Measurements from ENCODE around the gene KCNMA1. TPM values are rescaled to one million over a fixed set of nuclear protein-coding genes. Genes with fewer than 3 reads are reported as not detected.

The KCNMA1 gene
- total and polyA plus RNA-seq, 2 donors (not counting 1 experiment from before 2014, with no cell fraction given) = 0.82 to 3.1 TPM

GRCh38 chr10:77361426-77361825 lies 276.2 kb downstream of the KCNMA1 start:
- H3K9me3 Mint-ChIP-seq (ENCODE audit: insufficient read depth) = no peaks in the 10 kb centered on the region
- intact Hi-C loops (cut with micrococcal nuclease) = no loop called here

GRCh38 chr10:77360835-77361234 lies 276.8 kb downstream of the KCNMA1 start:
- no peaks in the 10 kb centered on the region for H3K4me1 Mint-ChIP-seq
- no peaks in the 10 kb centered on the region for H3K9me3 Mint-ChIP-seq (ENCODE audit: insufficient read depth)
- intact Hi-C loops (cut with micrococcal nuclease) = no loop called here

More at GRCh38 chr10:77361426-77361825, 276.2 kb downstream of the KCNMA1 start:
- DNase-seq = no peak
- POLR2A ChIA-PET = no interaction called here
- Mint-ChIP-seq H3K4me1 (no peaks in the 10 kb centered on the region), H3K4me3 (no peak overlapping the region), H3K27me3 (peaks cover 7% of the 10 kb centered on the region), H3K27ac (no peak overlapping the region)
- no peak overlapping the region for H3K27ac ChIP-seq (ENCODE audit: low read length in 2 of 2)
- H3K27me3 ChIP-seq (replicated peaks in 1 of 4; ENCODE audit: control extremely low read depth in 1 of 4, control insufficient read depth in 3 of 4, insufficient read depth in 4 of 4, low read length in 3 of 4) = peaks cover 0 to 3% (median 0%) of the 10 kb centered on the region in 4 experiments
- no peak overlapping the region for H3K4me3 ChIP-seq (ENCODE audit: control extremely low read depth in 1 of 5, extremely low read depth in 1 of 5, insufficient read depth in 1 of 5, low read depth in 2 of 5, low read length in 4 of 5)
- no peaks in the 10 kb centered on the region for H3K4me1 ChIP-seq (ENCODE audit: control insufficient read depth in 2 of 2, insufficient read depth in 2 of 2, low read length in 2 of 2)
- WGBS (ENCODE audit: insufficient coverage) = 98% methylated on average over 9 of the region's 9 CpGs
- no peaks in the 10 kb centered on the region for H3K36me3 ChIP-seq (replicated peaks in 1 of 2; ENCODE audit: control extremely low read depth in 1 of 2, control insufficient read depth in 1 of 2, extremely low read depth in 1 of 2, insufficient read depth in 2 of 2, low read length in 1 of 2)
- H3K79me2 ChIP-seq (ENCODE audit: control insufficient read depth, insufficient read depth, low read length) = no peaks in the 10 kb centered on the region
- H3K9me3 ChIP-seq (ENCODE audit: control extremely low read depth in 1 of 3, control insufficient read depth in 2 of 3, insufficient read depth in 1 of 3, low read length in 2 of 3) = peaks cover 0 to 9% (median 0%) of the 10 kb centered on the region in 3 donors
- CTCF ChIA-PET = no interaction called here
- no peak for TF ChIP-seq CTCF (IDR thresholded peaks at IDR 0.05)
- no peak for TF ChIP-seq EZH2 (IDR thresholded peaks at IDR 0.05; ENCODE audit: borderline replicate concordance, insufficient read depth, low read depth, low read length, poor library complexity, severe bottlenecking)
- no peak overlapping the region for H2AFZ ChIP-seq (ENCODE audit: insufficient read depth, low read depth, low read length, poor library complexity, severe bottlenecking)
- no peaks in the 10 kb centered on the region for H4K20me1 ChIP-seq (ENCODE audit: control insufficient read depth, insufficient read depth, low read length, poor library complexity, severe bottlenecking)
- H3K4me2 ChIP-seq (replicated peaks; ENCODE audit: low read depth, low read length, poor library complexity, severe bottlenecking) = no peak overlapping the region
- no peak overlapping the region for H3K9ac ChIP-seq (ENCODE audit: low read length)
- no peak for ATAC-seq (ENCODE audit: low read depth)

More at GRCh38 chr10:77360835-77361234, 276.8 kb downstream of the KCNMA1 start:
- DNase-seq (no peak), ATAC-seq (ENCODE audit: low read depth) (no peak)
- Histone ChIP-seq H3K4me1 (ENCODE audit: control insufficient read depth in 2 of 2, insufficient read depth in 2 of 2, low read length in 2 of 2) (no peaks in the 10 kb centered on the region), H3K27ac (ENCODE audit: low read length in 2 of 2) (no peak overlapping the region), H3K36me3 (replicated peaks in 1 of 2; ENCODE audit: control extremely low read depth in 1 of 2, control insufficient read depth in 1 of 2, extremely low read depth in 1 of 2, insufficient read depth in 2 of 2, low read length in 1 of 2) (no peaks in the 10 kb centered on the region), H3K27me3 (replicated peaks in 1 of 4; ENCODE audit: control extremely low read depth in 1 of 4, control insufficient read depth in 3 of 4, insufficient read depth in 4 of 4, low read length in 3 of 4) (peaks cover 0 to 3% (median 0%) of the 10 kb centered on the region in 4 experiments), H3K9me3 (ENCODE audit: control extremely low read depth in 1 of 3, control insufficient read depth in 2 of 3, insufficient read depth in 1 of 3, low read length in 2 of 3) (peaks cover 0 to 9% (median 0%) of the 10 kb centered on the region in 3 donors), H4K20me1 (ENCODE audit: control insufficient read depth, insufficient read depth, low read length, poor library complexity, severe bottlenecking) (no peaks in the 10 kb centered on the region), H3K79me2 (ENCODE audit: control insufficient read depth, insufficient read depth, low read length) (no peaks in the 10 kb centered on the region), H3K9ac (ENCODE audit: low read length) (no peak overlapping the region), H3K4me2 (replicated peaks; ENCODE audit: low read depth, low read length, poor library complexity, severe bottlenecking) (no peak overlapping the region), H3K4me3 (ENCODE audit: control extremely low read depth in 1 of 5, extremely low read depth in 1 of 5, insufficient read depth in 1 of 5, low read depth in 2 of 5, low read length in 4 of 5) (no peak overlapping the region), H2AFZ (ENCODE audit: insufficient read depth, low read depth, low read length, poor library complexity, severe bottlenecking) (no peak overlapping the region)
- Mint-ChIP-seq H3K4me3 (no peak overlapping the region), H3K27me3 (peaks cover 7% of the 10 kb centered on the region), H3K27ac (no peak overlapping the region)
- ChIA-PET POLR2A (no interaction called here), CTCF (no interaction called here)
- 82% methylated on average over 4 of the region's 5 CpGs for WGBS (ENCODE audit: insufficient coverage)
- TF ChIP-seq EZH2 (IDR thresholded peaks at IDR 0.05; ENCODE audit: borderline replicate concordance, insufficient read depth, low read depth, low read length, poor library complexity, severe bottlenecking) (no peak), CTCF (IDR thresholded peaks at IDR 0.05) (no peak)

Data from B cell (primary cell).